DND-41 (cell line): ENCODE data around the gene RCAN2.

Source experiments
- CTCF ChIP-seq: IDR thresholded peaks from 2 replicates; pipeline ENCODE4 v1.5.1; 2012; ENCODE audit warnings: borderline replicate concordance, low read length, moderate library complexity, mild to moderate bottlenecking; ENCODE audit not compliant: poor library complexity, severe bottlenecking; ENCODE audit errors: extremely low read depth
- EZH2 ChIP-seq: IDR thresholded peaks from 3 replicates; pipeline ENCODE4 v1.6.1; 2012; ENCODE audit warnings: borderline replicate concordance, low read depth, mild to moderate bottlenecking, moderate library complexity, low read length, inconsistent platforms; ENCODE audit not compliant: severe bottlenecking

- TF ChIP-seq CTCF (no peak), EZH2 (no peak)
Observed at GRCh38 chr6:46452312-46452917, 38.8 kb downstream of the RCAN2 start.
